Measurements from ENCODE around the gene ZSCAN20.

The ZSCAN20 gene

GRCh38 chr1:33472269-33472980, at the start of gene ZSCAN20:
Gene ZSCAN20, plus strand, starts transcription at chr1:33472645. Its CDS starts 6,644 bp downstream, at chr1:33479289.
- Histone ChIP-seq H3K36me3 (ENCODE audit: control insufficient read depth, insufficient read depth, low read length) (no peaks in the 10 kb centered on the region), H2AFZ (peak within 1 kb of the TSS; percentile 62), H3K9ac (peak within 1 kb of the TSS; percentile 38), H3K27ac (peak within 1 kb of the TSS; percentile 58), H3K4me1 (no peaks in the 10 kb centered on the region), H3K4me2 (ENCODE audit: low read length) (peak within 1 kb of the TSS; percentile 96), H3K27me3 (ENCODE audit: control insufficient read depth, insufficient read depth, low read length) (no peaks in the 10 kb centered on the region), H3K79me2 (no peaks in the 10 kb centered on the region), H3K4me3 (ENCODE audit: low read depth, low read length) (peak within 1 kb of the TSS; percentile 92), H3K9me3 (ENCODE audit: control insufficient read depth, low read length) (no peaks in the 10 kb centered on the region)
- no peak for TF ChIP-seq CTCF (IDR thresholded peaks at IDR 0.05)

DNA sequence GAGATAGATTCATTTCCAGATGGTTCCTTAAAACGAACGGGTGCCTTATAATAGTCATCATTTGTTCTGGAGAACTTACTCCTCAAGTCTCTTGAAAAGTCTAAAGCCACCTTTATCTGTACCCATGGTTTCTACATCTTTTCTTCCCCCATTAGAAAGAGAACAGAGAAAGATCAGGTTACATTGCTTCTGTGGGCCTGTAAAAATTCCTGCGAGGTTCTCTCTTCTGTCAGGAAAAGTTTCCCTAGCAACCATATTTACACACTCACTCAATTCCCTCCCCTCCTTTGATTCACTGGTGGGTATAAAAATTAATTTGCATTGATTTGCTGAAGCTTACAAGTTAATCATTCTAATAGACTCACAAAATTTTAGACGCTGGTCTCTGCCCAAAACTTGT, 48.2 kb upstream of the ZSCAN20 start:
- Histone ChIP-seq H3K4me3 (ENCODE audit: low read depth, low read length) (no peak overlapping the region), H3K36me3 (ENCODE audit: control insufficient read depth, insufficient read depth, low read length) (no peaks in the 10 kb centered on the region), H3K27ac (peak overlapping the region; percentile 3), H3K4me1 (no peaks in the 10 kb centered on the region), H3K79me2 (peaks cover 6% of the 10 kb centered on the region), H3K4me2 (ENCODE audit: low read length) (peak overlapping the region; percentile 41), H2AFZ (no peak overlapping the region), H3K9me3 (ENCODE audit: control insufficient read depth, low read length) (no peaks in the 10 kb centered on the region), H3K27me3 (ENCODE audit: control insufficient read depth, insufficient read depth, low read length) (no peaks in the 10 kb centered on the region), H3K9ac (no peak overlapping the region)
- no peak for TF ChIP-seq CTCF (IDR thresholded peaks at IDR 0.05)

DNA sequence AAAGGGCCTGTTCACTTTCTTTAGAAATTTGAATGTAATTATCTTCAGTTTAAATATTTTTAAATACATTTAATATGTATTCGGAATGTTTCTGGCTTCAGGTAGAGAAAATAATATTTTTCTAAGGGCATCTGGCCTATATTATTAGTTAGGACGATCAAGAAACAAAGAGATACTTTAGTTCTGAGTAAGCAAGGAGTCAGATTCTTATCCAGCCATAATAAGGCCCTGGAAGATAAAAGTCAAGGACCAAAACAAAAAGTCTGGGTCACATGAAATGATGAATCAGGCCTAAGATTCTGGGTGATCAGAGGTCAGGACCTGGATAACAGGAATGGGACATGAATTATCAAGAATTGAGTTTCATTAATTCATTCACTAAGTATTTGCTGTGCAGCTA, 47.8 kb upstream of the ZSCAN20 start:
- Histone ChIP-seq H3K79me2 (peaks cover 6% of the 10 kb centered on the region), H3K9me3 (ENCODE audit: control insufficient read depth, low read length) (no peaks in the 10 kb centered on the region)

DNA sequence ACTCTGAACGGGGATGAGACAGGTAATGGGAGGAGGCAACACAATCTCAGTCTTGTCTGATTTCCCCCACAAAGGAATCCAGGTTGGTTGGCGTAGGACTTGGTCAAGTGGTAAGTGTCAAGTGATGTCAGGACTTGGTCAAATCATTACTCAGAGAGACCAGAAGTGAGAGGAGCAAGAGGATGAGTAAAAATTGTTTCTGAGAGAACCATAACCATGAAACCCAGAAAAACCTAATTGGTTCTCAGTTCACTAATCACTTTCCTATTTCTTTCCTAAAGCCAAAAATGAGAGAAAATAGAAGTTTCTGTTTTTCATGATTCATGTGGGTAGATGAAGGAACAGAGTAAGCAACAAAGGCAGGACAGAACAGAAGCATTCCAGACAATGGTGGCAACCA, 46.5 kb upstream of the ZSCAN20 start:
- H3K79me2 ChIP-seq = no peaks in the 10 kb centered on the region
- no peak overlapping the region for H3K4me3 ChIP-seq (ENCODE audit: low read depth, low read length)
- H2AFZ ChIP-seq = no peak overlapping the region
- no peaks in the 10 kb centered on the region for H3K36me3 ChIP-seq (ENCODE audit: control insufficient read depth, insufficient read depth, low read length)
- no peaks in the 10 kb centered on the region for H3K4me1 ChIP-seq
- no peak for TF ChIP-seq CTCF (IDR thresholded peaks at IDR 0.05)
- H3K9ac ChIP-seq = no peak overlapping the region
- no peaks in the 10 kb centered on the region for H3K27me3 ChIP-seq (ENCODE audit: control insufficient read depth, insufficient read depth, low read length)
- no peaks in the 10 kb centered on the region for H3K9me3 ChIP-seq (ENCODE audit: control insufficient read depth, low read length)
- no peak overlapping the region for H3K4me2 ChIP-seq (ENCODE audit: low read length)
- no peak overlapping the region for H3K27ac ChIP-seq

More for the DNA sequence above, 47.8 kb upstream of the ZSCAN20 start:
- Histone ChIP-seq H3K4me1 (no peaks in the 10 kb centered on the region), H3K36me3 (ENCODE audit: control insufficient read depth, insufficient read depth, low read length) (no peaks in the 10 kb centered on the region), H3K27me3 (ENCODE audit: control insufficient read depth, insufficient read depth, low read length) (no peaks in the 10 kb centered on the region), H3K9ac (no peak overlapping the region), H3K4me3 (ENCODE audit: low read depth, low read length) (no peak overlapping the region), H3K27ac (peak overlapping the region; percentile 3), H3K4me2 (ENCODE audit: low read length) (peak overlapping the region; percentile 41), H2AFZ (no peak overlapping the region)
- no peak for TF ChIP-seq CTCF (IDR thresholded peaks at IDR 0.05)

DNA sequence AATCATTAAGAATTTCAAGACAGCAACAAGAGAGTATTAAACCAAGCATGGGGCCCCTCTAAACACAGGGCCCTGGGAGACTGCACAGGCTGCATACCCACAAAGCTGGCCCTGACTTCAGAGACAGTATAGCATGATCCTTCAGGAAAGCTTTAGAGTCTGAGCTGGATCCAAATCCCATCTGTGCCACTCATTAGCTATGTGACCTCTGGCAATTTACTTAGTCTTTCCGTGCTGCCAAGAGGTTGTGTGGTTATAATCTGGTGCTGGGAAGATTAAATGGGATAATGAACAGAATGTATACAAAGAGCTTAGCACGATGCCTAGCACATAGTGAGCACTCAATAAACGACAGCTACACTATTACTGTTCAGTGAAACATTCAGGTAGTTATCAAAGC, 45.5 kb upstream of the ZSCAN20 start:
- H3K79me2 ChIP-seq = no peaks in the 10 kb centered on the region
- no peaks in the 10 kb centered on the region for H3K27me3 ChIP-seq (ENCODE audit: control insufficient read depth, insufficient read depth, low read length)
- H3K4me3 ChIP-seq (ENCODE audit: low read depth, low read length) = no peak overlapping the region
- no peak for TF ChIP-seq CTCF (IDR thresholded peaks at IDR 0.05)
- no peak overlapping the region for H2AFZ ChIP-seq
- no peaks in the 10 kb centered on the region for H3K36me3 ChIP-seq (ENCODE audit: control insufficient read depth, insufficient read depth, low read length)
- H3K4me1 ChIP-seq = no peaks in the 10 kb centered on the region
- H3K27ac ChIP-seq = no peak overlapping the region
- H3K9me3 ChIP-seq (ENCODE audit: control insufficient read depth, low read length) = no peaks in the 10 kb centered on the region
- H3K4me2 ChIP-seq (ENCODE audit: low read length) = no peak overlapping the region
- H3K9ac ChIP-seq = no peak overlapping the region

Measured in parathyroid adenoma (tissue), 2 donors.